ENCODE data around the gene TRIM58.

DNA sequence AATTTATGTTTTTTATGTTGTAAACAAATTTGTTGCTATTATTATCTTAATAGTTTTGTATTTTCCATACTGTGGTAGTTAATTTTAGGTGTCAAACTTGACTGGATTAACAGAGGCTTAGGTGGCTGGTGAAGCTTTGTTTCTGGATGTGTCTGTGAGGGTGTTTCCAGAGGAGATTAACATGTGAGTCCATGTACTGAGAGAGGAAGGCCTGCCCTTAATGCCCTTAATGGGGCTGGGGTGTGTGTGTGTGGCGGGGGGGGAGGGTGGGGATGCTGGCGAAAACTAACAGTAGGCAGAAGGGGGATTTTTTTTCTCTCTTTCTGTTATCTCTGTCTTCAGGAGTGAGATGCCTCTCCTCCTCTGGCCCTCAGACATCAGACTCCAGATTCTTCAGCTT is 34.9 kb upstream of the TRIM58 start:
- TF ChIP-seq TCF7L2 (IDR thresholded peaks at IDR 0.05; ENCODE audit: borderline replicate concordance, extremely low read depth, insufficient read depth, insufficient read length) (no peak), CTCF (IDR thresholded peaks at IDR 0.05 in 2 of 3, conservative IDR thresholded peaks at IDR 0.05 in 1 of 3; ENCODE audit: borderline replicate concordance in 1 of 3, insufficient read depth in 1 of 3, low read depth in 2 of 3, low read length in 2 of 3) (no peak), POLR2A (IDR thresholded peaks at IDR 0.05; ENCODE audit: borderline replicate concordance, extremely low read depth, insufficient read depth, insufficient read length) (no peak), RAD21 (IDR thresholded peaks at IDR 0.05; ENCODE audit: low read depth) (no peak), YY1 (IDR thresholded peaks at IDR 0.05; ENCODE audit: extremely low read depth, insufficient replicate concordance, low read depth, low read length) (no peak), POLR2AphosphoS5 (IDR thresholded peaks at IDR 0.05; ENCODE audit: low read depth, low read length) (no peak), JUND (IDR thresholded peaks at IDR 0.05) (no peak), SIN3A (IDR thresholded peaks at IDR 0.05; ENCODE audit: low read depth) (no peak)

All from HCT116 (cell line).